Stimulated activated CD4-positive, alpha-beta T cell treated with anti-CD3 and anti-CD28 coated beads, Interleukin-2, amount 100 ng/mL, for 24 hours (primary cell): ENCODE measurements around the gene TOP2B.
A peak's percentile ranks its signal among the peaks of the same experiment; 100 is the strongest.

Source experiments
- DNase-seq, 2 donors: peaks; one replicate each; pipeline ENCODE4 v3.0.0-alpha.2; 2020

Gene TOP2B, protein sequence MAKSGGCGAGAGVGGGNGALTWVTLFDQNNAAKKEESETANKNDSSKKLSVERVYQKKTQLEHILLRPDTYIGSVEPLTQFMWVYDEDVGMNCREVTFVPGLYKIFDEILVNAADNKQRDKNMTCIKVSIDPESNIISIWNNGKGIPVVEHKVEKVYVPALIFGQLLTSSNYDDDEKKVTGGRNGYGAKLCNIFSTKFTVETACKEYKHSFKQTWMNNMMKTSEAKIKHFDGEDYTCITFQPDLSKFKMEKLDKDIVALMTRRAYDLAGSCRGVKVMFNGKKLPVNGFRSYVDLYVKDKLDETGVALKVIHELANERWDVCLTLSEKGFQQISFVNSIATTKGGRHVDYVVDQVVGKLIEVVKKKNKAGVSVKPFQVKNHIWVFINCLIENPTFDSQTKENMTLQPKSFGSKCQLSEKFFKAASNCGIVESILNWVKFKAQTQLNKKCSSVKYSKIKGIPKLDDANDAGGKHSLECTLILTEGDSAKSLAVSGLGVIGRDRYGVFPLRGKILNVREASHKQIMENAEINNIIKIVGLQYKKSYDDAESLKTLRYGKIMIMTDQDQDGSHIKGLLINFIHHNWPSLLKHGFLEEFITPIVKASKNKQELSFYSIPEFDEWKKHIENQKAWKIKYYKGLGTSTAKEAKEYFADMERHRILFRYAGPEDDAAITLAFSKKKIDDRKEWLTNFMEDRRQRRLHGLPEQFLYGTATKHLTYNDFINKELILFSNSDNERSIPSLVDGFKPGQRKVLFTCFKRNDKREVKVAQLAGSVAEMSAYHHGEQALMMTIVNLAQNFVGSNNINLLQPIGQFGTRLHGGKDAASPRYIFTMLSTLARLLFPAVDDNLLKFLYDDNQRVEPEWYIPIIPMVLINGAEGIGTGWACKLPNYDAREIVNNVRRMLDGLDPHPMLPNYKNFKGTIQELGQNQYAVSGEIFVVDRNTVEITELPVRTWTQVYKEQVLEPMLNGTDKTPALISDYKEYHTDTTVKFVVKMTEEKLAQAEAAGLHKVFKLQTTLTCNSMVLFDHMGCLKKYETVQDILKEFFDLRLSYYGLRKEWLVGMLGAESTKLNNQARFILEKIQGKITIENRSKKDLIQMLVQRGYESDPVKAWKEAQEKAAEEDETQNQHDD (N-terminal part only)

DNA sequence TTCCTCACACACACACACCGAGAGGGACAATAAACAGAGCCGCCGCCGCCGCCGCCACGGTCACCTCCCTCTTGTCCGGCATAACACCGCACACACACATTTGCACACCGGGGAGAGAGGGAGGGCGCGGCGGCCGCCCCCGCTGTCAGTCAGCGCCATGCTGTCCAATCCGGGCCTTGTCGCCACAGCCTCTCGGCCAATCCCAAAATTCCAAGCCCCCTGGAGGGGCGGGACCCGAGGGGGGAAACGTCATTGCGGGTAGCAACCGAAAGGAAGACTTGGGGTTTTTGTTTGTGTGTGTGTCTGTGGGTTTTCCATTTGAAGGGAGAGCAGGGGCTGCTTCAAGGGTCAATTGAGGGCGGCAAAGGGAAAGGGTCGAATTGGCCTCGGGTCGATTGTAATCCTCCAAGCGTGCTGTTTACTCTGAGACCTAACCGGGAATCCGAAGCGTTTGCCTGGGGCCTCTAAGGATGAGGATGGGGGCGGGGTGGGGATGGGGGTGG is at the start of gene TOP2B:
Gene TOP2B (minus strand): TSS at position 96 of the 503 bp plus-strand sequence. CDS start 610 bp downstream, outside the sequence.
- peak; percentile 92 to 94 for DNase-seq

DNA sequence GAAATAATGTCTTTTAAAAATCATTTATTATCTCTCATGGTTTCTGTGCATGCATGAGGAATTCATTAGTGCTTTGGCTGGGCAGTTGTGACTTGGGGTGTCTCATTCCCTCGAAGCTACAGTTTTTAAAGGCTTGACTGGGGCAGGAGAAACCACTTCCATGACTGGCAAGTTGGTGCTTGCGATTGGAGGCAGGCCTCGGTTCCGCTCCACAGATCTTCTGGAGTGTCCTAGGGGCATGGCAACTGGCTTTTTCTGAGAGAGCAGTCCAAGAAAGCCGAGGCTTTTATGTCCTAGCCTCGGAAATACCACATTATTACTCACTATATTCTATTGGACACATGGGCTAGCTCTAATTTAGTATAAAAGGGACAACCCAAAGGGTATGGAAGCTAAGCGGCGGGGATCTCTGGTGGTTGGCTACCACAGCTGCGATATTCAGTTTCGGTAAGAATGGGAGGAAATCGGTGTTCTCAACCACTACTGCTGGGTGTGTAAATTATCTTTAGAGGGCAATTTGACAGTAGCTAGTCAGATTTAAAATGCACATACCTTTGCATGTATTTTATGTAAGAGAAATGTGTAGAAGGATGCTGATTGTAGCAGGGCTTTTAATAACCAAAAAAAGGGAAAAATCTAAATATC is 48.8 kb upstream of the TOP2B start:
- DNase-seq, result no peak

DNA sequence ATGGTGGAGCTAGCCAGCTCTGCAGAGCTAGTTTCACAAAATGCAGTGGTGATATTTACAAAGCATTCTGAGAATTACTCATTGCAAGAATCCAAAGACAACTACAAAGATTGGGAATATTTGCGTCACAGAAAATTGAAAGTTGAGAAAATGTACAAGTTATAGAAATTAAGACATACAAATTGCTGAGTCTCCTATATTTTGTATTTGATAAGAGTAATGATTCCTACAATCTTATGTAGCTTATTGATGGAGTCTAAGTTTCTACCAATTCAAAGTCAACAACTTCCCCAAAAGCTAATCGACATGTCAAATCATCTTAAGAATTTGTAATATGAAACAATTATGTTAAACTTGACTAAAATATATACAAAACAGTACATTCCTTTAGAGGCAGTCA is 46.4 kb upstream of the TOP2B start:
- no peak for DNase-seq

DNA sequence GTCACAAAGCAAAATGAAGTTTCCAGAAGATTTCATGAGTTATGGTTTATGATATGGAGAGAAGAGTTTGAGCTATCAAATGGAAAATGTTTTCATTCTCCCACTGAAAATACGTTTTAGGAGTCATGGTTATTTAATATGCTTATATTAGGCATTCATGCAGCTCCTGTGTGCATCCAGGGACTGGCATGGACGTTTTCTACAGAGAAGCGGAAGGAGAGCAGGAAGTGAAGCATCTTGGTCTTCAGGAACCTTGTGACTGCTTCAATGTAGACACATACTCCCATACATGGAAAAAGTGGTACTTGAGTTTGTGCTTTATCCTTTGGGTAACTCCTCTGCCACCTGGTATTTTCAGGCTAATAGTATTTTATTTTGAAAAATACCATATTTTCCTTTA is 43.3 kb upstream of the TOP2B start:
- DNase-seq, result no peak

DNA sequence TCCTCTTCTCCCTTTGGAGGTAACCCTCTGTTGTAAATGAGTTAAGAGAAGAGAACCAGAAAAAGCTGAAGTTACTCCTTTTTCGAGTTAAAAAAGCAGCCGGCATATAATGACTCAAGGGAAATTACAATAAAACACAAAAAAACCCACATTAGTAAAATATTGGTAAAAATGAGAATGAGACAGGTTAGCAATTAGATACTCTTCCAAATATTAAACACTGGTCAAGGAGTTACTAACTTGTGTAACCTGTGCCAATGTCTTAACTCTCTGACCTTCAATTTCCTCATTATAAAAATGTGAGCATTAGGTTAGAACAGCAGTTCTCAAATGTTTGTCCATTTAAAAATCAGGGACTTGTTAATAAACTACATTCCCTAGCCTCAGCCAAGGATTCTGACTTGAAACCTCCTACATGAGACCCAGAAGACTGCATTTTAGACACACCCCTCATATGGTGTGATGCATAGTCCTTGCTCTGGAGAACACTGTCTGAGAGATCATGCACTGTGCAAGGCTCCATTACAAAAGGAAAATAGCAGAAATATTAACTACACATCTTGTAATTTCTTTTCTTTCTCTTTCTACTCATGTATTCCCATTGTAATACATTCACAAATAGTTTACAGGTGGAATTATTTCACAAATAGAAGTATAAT is 42.7 kb upstream of the TOP2B start:
- no peak for DNase-seq

DNA sequence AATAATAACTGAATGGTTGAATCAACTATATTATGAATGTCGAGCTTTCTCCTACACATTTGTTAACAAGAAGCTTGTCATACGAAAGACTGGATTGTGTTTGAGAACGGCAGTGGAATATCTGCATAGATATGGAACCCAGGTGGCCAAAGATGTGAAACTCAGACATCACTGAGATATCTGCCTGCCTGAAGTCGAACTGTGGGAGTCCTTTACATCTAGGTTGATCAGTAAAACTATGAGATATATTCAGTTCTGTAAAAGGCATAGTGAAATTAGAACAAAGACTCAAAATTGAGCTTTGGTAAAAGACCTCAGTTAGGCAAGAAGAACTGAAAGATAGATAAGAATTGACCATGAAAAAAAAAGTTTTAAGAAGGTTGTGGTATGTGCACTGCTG is 41.5 kb upstream of the TOP2B start:
- DNase-seq, result no peak

DNA sequence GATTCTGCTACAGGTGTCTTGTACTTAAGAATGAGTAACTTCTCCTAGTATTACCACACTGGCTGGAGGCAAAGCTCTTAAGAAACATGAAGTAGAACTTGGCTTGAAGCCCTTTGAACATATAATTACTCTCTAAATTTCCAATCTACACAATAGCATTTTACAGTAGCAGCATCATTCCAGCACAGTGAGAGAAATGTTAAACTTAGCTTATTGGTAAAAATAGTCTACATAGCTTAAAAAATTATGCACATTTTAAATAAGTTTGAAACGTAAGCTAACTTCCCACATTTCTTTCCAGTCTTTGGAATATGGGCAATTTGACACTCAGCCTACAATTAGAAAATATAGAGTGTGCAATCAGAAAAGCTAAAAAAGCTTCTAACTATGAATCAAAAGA is 32.8 kb upstream of the TOP2B start:
- no peak for DNase-seq

DNA sequence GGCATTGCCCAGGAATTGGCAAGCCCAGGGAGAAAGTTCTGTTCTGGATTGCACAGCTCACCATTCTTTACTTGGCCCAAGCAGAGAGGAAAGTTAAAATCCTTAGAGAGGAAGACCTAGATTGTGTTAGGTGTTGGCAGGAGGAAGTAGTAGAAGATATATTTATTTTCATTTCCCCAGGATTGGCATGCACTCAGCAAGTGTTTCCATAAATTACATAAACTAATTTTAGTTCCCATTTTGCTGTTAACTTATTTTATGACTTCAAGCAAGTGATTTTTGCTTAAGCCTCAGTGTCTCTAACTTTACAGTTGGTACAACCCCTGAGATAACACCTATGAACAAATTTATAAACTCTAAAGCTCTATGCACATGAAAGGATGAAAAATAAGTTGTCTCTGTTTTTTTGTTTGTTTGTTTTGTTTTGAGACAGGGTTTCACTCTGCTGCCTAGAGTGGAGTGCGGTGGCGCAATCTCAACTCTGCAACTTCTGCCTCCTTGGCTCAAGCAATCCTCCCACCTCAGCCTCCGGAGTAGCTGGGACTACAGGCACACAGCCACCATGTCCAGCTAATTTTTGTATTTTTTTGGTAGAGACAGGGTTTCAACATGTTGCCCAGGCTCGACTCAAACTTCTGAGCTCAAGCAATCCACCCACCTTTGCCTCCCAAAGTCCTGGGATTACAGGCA is 31.2 kb upstream of the TOP2B start:
- no peak for DNase-seq

DNA sequence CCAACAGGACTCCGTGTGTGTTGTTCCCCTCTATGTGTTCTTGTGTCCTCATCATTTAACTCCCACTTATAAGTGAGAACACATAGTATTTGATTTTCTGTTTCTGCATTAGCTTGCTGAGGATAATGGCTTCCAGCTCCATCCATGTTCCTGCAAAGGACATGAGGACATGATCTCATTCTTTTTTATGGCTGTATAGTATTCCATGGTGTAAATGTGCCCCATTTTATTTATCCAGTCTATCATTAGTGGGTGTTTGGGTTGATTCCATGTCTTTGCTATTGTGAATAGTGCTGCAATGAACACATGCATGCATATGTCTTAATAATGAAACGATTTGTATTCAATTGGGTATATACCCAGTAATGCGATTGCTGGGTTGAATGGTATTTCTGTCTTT is 28.5 kb upstream of the TOP2B start:
- DNase-seq, result no peak

DNA sequence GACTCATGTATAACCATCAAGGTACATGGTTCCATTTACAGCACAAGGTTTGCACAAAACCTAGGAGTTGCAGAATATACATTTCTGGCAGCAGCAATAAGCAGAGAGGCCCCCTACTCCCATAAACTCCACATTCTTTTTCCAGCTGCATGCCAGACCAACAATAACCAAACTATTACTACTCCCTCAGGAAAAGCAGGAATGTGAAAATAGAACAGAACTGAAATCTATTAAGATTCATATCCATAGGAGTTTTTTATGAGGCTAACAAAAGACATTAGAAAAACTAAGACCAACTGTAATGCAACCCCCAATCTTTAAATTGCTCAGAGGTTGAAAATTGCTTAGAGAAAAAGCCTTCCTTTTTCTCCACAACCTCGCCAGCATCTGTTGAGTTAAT is 27.6 kb upstream of the TOP2B start:
- no peak for DNase-seq

DNA sequence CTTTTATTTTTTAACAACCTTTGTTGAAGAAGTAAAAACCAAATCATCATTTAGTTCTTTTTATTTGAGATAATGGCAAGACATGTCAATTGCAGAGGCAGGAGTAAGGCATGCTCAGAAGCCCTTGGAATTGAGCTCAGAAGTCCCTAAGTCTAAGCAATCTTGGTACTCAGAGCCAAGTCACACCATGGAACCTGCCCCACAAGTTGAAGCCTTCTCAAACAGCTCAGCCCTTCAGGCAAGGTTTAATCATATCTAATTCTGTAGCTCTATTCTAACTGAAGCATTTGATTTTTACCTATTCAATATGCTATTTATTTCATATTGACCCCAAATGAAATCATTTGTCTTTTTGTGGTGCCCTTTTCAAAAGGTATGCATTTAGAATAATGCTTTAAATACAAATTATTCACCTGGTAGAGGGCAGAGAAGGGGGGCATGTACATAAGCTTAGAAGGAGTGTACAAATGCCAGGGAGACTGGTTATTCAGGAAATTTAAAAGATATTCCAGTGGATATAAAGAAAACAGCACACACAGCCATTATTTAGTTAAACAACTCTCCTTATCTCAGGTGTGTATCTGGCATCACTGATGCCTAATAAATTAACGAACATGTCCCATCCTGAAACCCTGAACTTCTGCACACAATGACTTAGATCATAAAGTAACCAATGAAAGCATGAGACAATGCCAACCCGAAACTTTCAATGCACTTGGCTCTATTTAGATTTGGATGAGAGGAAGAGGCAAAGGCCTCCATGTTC is 26.2 kb upstream of the TOP2B start:
- DNase-seq, result no peak

DNA sequence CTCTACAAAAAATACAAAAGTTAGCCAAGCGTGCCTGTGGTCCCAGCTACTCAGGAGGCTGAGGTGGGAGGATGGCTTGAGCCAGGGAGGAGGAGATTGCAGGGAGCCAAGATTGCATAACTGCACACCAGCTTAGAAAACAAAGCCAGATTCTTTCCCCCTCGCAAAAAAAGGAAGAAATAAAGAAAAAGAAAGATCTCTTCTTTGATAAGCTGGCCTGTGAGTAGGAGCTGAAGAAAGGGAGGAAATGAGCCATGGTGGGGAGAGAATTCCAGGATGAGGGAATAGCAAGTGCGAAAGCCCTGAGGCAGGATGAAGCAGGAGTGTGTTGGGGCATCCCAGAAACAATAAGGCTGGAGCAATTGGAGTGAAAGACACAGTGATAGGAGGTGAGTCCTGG is 24.5 kb upstream of the TOP2B start:
- no peak for DNase-seq

DNA sequence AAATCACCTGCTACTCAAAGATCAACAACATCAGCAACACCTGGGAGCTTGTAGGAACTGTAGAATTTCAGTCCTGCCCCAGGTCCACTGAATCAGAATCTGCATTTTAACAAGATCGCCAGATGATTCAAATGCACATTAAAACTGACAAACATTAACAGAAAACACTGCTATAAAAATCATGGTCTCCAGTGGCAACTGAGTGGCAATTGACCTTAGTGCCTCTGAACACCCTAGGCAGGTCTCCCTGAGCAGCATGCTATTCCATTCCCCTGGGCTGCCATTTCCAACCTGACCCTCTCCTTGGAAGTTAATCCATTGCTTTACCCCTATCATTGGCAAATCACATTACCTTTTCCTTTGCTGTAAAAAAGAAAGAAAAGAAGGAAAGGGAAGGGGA is 23.0 kb upstream of the TOP2B start:
- DNase-seq, result no peak

DNA sequence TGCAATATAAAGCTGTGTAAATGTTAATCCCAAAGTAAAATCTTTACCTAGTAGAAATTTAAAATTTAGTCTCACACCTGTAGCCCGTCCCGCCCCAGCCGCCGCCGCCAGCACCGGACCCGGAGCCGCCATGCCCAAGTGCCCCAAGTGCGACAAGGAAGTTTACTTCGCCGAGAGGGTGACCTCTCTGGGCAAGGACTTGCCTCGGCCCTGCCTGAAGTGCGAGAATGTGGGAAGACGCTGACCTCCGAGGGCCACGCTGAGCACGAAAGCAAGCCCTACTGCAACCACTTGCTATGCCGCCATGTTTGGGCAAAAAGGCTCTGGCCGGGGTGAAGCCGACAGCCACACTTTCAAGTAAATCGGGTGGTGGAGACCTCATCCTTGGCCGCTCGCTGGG is 22.1 kb upstream of the TOP2B start:
- DNase-seq, result no peak

DNA sequence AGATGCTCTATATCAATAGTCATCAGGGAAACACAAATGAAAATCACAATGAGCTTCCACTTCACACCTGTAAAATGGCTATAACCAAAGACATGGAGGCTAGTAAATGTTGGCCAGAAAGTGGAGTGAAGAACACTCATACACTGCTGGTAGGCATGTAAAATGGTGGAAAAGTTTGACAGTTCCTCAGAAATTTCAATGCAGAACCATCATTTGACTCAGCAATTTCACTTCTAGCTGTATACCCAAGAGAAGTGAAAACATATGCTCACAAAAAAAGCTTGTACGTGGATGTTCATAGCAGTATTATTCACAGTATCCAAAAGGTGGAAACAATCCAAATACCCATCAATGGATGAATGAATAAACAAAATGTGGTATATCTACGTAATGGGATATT is 19.2 kb upstream of the TOP2B start:
- no peak for DNase-seq

DNA sequence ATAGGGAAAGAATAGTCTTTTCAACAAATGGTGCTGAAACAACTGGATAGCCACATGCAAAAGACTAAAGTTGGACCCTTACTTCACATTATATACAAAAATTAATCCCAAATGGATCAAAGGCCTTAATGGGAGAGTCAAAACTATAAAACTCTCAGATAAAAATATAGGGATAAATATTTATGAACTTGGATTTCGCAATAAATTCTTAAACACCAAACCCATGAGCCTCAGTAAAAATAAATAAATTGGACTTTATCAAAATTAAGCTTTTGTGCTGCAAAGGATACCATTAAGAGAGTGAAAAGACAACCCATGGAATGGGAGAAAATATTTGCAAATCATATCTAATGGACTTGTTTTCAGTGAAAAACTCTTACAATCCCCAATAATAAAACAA is 18.7 kb upstream of the TOP2B start:
- no peak for DNase-seq

DNA sequence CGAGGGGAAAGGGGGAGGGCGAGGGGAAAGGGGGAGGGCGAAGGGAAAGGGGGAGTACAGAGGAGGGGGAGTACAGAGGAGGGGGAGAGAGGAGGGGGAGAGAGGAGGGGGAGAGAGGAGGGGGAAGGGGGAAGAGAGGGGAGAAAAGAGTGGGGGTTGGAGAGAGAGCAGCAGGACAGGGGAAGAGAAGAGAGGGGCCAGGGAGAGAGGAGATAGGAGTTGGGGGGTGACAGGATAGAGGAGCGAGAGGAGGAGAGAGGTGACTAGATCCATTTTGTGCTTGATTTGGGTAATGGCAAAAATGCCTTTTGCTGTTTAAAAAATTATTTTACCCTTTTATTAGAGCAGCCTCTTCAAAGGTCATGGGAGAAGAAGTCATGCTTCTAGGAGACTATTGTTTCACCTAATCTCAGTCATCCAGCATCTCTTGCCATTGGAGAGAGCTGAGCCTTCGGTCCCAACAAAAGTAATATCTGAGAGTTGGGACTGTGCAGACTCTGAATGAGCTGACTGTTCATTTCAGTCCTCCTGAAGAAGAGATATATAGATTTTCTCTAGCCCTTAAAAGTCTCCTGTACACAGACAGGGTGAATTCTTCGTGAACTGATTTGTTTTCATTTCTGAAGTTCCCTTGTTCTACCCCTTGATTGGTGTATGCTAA is 15.1 kb upstream of the TOP2B start:
- no peak for DNase-seq

DNA sequence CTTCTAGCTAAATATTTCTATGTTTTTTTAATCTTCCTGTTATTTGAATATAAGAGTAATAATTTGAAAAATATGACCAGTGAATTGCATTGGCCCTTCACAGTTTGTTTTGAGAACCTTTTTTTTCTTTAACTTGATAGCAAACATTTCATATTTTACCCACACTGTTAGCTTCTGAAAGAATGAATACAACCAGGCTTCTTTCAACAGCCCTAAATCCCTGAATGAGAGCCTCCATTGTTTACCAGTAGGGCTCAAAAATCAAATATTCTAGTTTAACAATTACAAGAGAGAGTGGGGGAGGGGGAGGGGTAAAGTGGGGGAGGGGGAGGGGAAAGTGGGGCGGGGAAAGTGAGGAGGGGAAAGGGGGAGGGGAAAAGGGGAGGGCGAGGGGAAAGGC is 14.5 kb upstream of the TOP2B start:
- no peak for DNase-seq

DNA sequence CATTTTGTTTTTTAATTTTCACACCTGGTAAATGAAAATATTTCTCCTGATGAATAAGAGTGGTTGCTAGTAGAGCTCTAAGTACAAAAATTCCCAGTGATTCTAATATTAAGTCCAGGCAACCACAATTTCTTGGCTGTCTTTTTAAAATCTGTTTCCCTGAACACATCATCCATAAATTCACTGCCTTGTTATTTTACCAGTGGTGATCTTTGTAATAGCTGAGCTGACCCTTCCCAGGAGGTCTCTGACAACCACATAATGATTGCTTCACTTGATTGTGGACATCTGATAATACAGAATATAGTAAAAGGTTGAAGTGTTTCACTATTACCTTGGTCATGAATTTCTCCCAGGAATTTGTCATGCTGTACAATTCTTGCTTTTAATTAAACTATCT is 13.9 kb upstream of the TOP2B start:
- DNase-seq, result no peak

DNA sequence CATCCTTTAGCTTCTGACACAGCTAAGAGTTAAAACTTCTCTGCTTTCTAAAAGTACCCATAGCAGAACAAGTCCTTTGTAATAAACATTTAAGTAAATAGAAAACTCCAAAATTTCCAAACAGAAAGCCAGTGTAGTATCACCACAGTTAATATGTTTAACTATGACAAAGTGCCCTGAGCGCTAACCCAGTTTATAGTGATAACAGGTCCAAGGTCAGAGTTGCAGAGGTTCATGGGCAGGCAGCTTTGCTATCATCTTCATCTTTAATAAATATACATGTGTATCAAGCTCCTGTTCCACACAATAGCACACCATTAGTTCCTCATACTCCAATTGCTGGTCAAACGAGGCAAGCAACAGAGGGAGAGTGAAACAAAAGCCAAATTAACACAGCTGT is 12.4 kb upstream of the TOP2B start:
- DNase-seq, result no peak
